A549 (cell line): ENCODE data around the gene BRSK2. TPM values are rescaled to one million over a fixed set of nuclear protein-coding genes. Genes with fewer than 3 reads are reported as not detected.
"Not testable (repeated sequence)": the region's sequence is repeated elsewhere in the genome, so short reads cannot be mapped to it uniquely, and the experiment has no call there.

Experiments used
- ATAC-seq, 2 experiments: fragments of 200-7000 bp in 1 of 2; fragments of >200 bp in 1 of 2; cut with Nextera tagmentation in 1 of 2; cut with Tn5 transposase in 1 of 2; 3 replicates each; pipeline versions ENCODE4 v1.8.0 to v1.9.1; 2018 to 2020; ENCODE audit warnings: mild to moderate bottlenecking in 1 of 2, moderate library complexity in 1 of 2
- CTCF ChIA-PET: fragments of 300-600 bp; sonication (Branson Sonifier 250); formaldehyde crosslinking; extraction: SDS; loops from one replicate; lab custom pipeline; 2021; ENCODE audit warnings: antibody characterized with exemption, inconsistent platforms; lab: Yijun Ruan, JAX
- POLR2A ChIA-PET: fragments of 350-600 bp; formaldehyde crosslinking; extraction: SDS; loops from one replicate; lab custom pipeline; 2021; ENCODE audit warnings: antibody characterized with exemption, inconsistent platforms; lab: Yijun Ruan, JAX
- DNase-seq, 2 experiments: peaks; one replicate each; pipeline versions ENCODE4 v3.0.0 to v3.0.0-alpha.2; 2011 to 2016; ENCODE audit warnings: low read depth in 1 of 2, low spot score in 1 of 2
- FAIRE-seq: peaks from 2 replicates; lab custom pipeline; 2011; peaks lifted over from hg19 to GRCh38; lab: Jason Lieb, UNC
- H3K27ac ChIP-seq, 2 experiments: fragments of >200 bp; sonication (Bioruptor Twin); formaldehyde crosslinking; 3 replicates each; pipeline ENCODE4 v1.5.1; 2016 to 2017
- H3K4me1 ChIP-seq: fragments of >200 bp; sonication (Bioruptor Twin); formaldehyde crosslinking; 3 replicates; pipeline ENCODE4 v1.6.1; 2016
- H3K4me2 ChIP-seq: fragments of >200 bp; sonication (Bioruptor Twin); formaldehyde crosslinking; 3 replicates; pipeline ENCODE4 v1.6.1; 2016
- H3K4me3 ChIP-seq: fragments of >200 bp; sonication (Bioruptor Twin); formaldehyde crosslinking; 3 replicates; pipeline ENCODE4 v1.5.1; 2016
- H3K9me3 ChIP-seq: fragments of >200 bp; sonication (Bioruptor Twin); formaldehyde crosslinking; 3 replicates; pipeline ENCODE4 v1.6.1; 2016
- BHLHE40 ChIP-seq: IDR thresholded peaks from 2 replicates; pipeline ENCODE4 v1.6.1; 2012; ENCODE audit warnings: low read depth, low read length, inconsistent platforms
- CBX2 ChIP-seq: fragments of 200-600 bp; sonication (generic); IDR thresholded peaks from 2 replicates; pipeline ENCODE4 v1.6.1; 2016; ENCODE audit warnings: low read depth, mild to moderate bottlenecking, borderline replicate concordance
- CHD4 ChIP-seq: fragments of 200-600 bp; sonication (generic); IDR thresholded peaks from 2 replicates; pipeline ENCODE4 v1.6.1; 2016; ENCODE audit warnings: antibody characterized with exemption, mild to moderate bottlenecking, borderline replicate concordance
- EHF ChIP-seq: fragments of 250-450 bp; sonication (Bioruptor Pico); IDR thresholded peaks from 2 replicates; pipeline ENCODE4 v1.5.0; 2020; ENCODE audit warnings: mild to moderate bottlenecking
- EP300 ChIP-seq, 2 experiments: fragments of >200 bp; sonication (Bioruptor Twin); formaldehyde crosslinking; IDR thresholded peaks; 2 replicates in 1 of 2; 3 replicates in 1 of 2; pipeline ENCODE4 v1.6.1; 2016 to 2017
- ESRRA ChIP-seq: fragments of 150-350 bp; IDR thresholded peaks from 2 replicates; pipeline ENCODE4 v1.6.1; 2014; ENCODE audit warnings: mild to moderate bottlenecking, low read length, borderline replicate concordance
- FOSL2 ChIP-seq, 2 experiments: fragments of 450-650 bp in 1 of 2; fragments of >200 bp in 1 of 2; sonication (Bioruptor Twin) in 1 of 2; formaldehyde crosslinking; IDR thresholded peaks; 2 replicates each; pipeline versions ENCODE4 v1.5.0 to v1.6.1; 2016 to 2020; ENCODE audit warnings: mild to moderate bottlenecking in 1 of 2, moderate library complexity in 1 of 2
- HDAC2 ChIP-seq: fragments of 200-600 bp; sonication (generic); IDR thresholded peaks from 2 replicates; pipeline ENCODE4 v1.6.1; 2016
- HEYL ChIP-seq: fragments of 250-450 bp; sonication (Bioruptor Pico); IDR thresholded peaks from 2 replicates; pipeline ENCODE4 v1.8.0; 2021; ENCODE audit warnings: mild to moderate bottlenecking, moderate library complexity
- HMGXB4 ChIP-seq: fragments of 250-450 bp; sonication (Bioruptor Pico); IDR thresholded peaks from 2 replicates; pipeline ENCODE4 v1.5.0; 2021; ENCODE audit warnings: mild to moderate bottlenecking, moderate library complexity, borderline replicate concordance
- HOXB13 ChIP-seq: fragments of 250-450 bp; sonication (Bioruptor Pico); IDR thresholded peaks from 2 replicates; pipeline ENCODE4 v1.5.0; 2020; ENCODE audit warnings: low read depth, mild to moderate bottlenecking, moderate library complexity
- HOXB5 ChIP-seq: fragments of 250-450 bp; sonication (Bioruptor Pico); IDR thresholded peaks from 2 replicates; pipeline ENCODE4 v1.5.0; 2020; ENCODE audit warnings: mild to moderate bottlenecking, moderate library complexity
- KDM5A ChIP-seq: fragments of 200-600 bp; sonication (generic); IDR thresholded peaks from 2 replicates; pipeline ENCODE4 v1.6.1; 2016; ENCODE audit warnings: antibody characterized with exemption, mild to moderate bottlenecking
- MAFK ChIP-seq: fragments of 450-650 bp; IDR thresholded peaks from 2 replicates; pipeline ENCODE4 v1.6.1; 2014; ENCODE audit not compliant: partially characterized antibody
- MAZ ChIP-seq: fragments of 150-350 bp; IDR thresholded peaks from 2 replicates; pipeline ENCODE4 v1.6.1; 2014; ENCODE audit warnings: antibody characterized with exemption, low read depth, low read length, borderline replicate concordance
- NFE2L2 ChIP-seq: fragments of 150-350 bp; conservative IDR thresholded peaks from 2 replicates; pipeline ENCODE4 v1.6.1; 2014; ENCODE audit warnings: low read length
- POLR2A ChIP-seq: IDR thresholded peaks from 2 replicates; pipeline ENCODE4 v1.6.1; 2012; ENCODE audit warnings: mild to moderate bottlenecking, low read length
- RARB ChIP-seq: fragments of 250-450 bp; sonication (Bioruptor Pico); IDR thresholded peaks from 2 replicates; pipeline ENCODE4 v1.8.0; 2021; ENCODE audit warnings: mild to moderate bottlenecking, moderate library complexity
- REST ChIP-seq: fragments of 200-600 bp; sonication (generic); IDR thresholded peaks from 2 replicates; pipeline ENCODE4 v1.6.1; 2016; ENCODE audit warnings: antibody characterized with exemption, mild to moderate bottlenecking, moderate library complexity
- RFX5 ChIP-seq: fragments of 450-650 bp; IDR thresholded peaks from 2 replicates; pipeline ENCODE4 v1.7.1; 2014; ENCODE audit warnings: antibody characterized with exemption, mild to moderate bottlenecking, moderate library complexity
- RNF2 ChIP-seq: fragments of 200-600 bp; sonication (generic); IDR thresholded peaks from 2 replicates; pipeline ENCODE4 v1.6.1; 2016; ENCODE audit warnings: low read depth, mild to moderate bottlenecking, antibody characterized with exemption, moderate library complexity, borderline replicate concordance
- SREBF2 ChIP-seq: fragments of 450-650 bp; IDR thresholded peaks from 2 replicates; pipeline ENCODE4 v1.6.1; 2014; ENCODE audit warnings: mild to moderate bottlenecking, moderate library complexity
- TFCP2L1 ChIP-seq: fragments of 250-450 bp; sonication (Bioruptor Pico); IDR thresholded peaks from 2 replicates; pipeline ENCODE4 v1.5.0; 2021; ENCODE audit warnings: mild to moderate bottlenecking
- ZSCAN20 ChIP-seq: fragments of 250-450 bp; sonication (Bioruptor Pico); IDR thresholded peaks from 2 replicates; pipeline ENCODE4 v1.8.0; 2022; ENCODE audit warnings: mild to moderate bottlenecking, moderate library complexity
- WGBS: methylation state at CpG from one replicate; pipeline ENCODE4 v1.1.6; 2017; ENCODE audit errors: missing lambda C conversion rate; 5-methylcytosine and 5-hydroxymethylcytosine counted together
- polyA plus RNA-seq, 4 experiments: library from polyadenylated mRNA; depleted of rRNA in 3 of 4; stranded (reverse); fragments of >200 nt; fragmentation: RNase III in 1 of 4; extraction: RNeasy Plus Mini Kit Qiagen cat#74134 plus additional on column Dnase treatment in 1 of 4; gene quantifications; 2 replicates in 3 of 4; 3 replicates in 1 of 4; pipeline ENCODE4 v1.2.3, GENCODE V29; 2011 to 2017

BRSK2 gene
- polyA plus RNA-seq, 2 of the 4 experiments (the other 2 are of a cell fraction): 3.8 to 10.1 TPM

- ChIA-PET CTCF (no interaction called here), POLR2A (no interaction called here)
- Histone ChIP-seq H3K27ac (no peak overlapping the region), H3K4me2 (no peak overlapping the region), H3K9me3 (no peaks in the 10 kb centered on the region; the same call in 2 of the 3 replicates), H3K4me3 (no peak overlapping the region), H3K4me1 (no peaks in the 10 kb centered on the region)
- DNase-seq (no peak), FAIRE-seq (no peak), ATAC-seq (no peak; a peak in 1 of 6 replicates)
- WGBS: 87% methylated on average over 6 of the region's 16 CpGs
- no peak for TF ChIP-seq CHD4
- TF ChIP-seq RFX5: no peak
- no peak for TF ChIP-seq HDAC2
- TF ChIP-seq RARB (CRISPR knock-in tag): no peak
- no peak for TF ChIP-seq EP300 (IDR thresholded peaks at IDR 0.05)
- no peak for TF ChIP-seq EHF (CRISPR knock-in tag)
- no peak for TF ChIP-seq HOXB13 (CRISPR knock-in tag)
- no peak for TF ChIP-seq RNF2
- no peak for TF ChIP-seq HEYL (CRISPR knock-in tag)
- TF ChIP-seq REST: no peak
- TF ChIP-seq CBX2: no peak
- no peak for TF ChIP-seq BHLHE40
- no peak for TF ChIP-seq TFCP2L1 (CRISPR knock-in tag)
- no peak for TF ChIP-seq SREBF2
- no peak for TF ChIP-seq POLR2A
Observed at GRCh38 chr11:1358286-1358685, 31.4 kb upstream of the BRSK2 start.

- H3K9me3 ChIP-seq, H3K27ac ChIP-seq, H3K4me2 ChIP-seq, ATAC-seq, H3K4me3 ChIP-seq, CTCF ChIA-PET, POLR2A ChIA-PET, FAIRE-seq, DNase-seq, H3K4me1 ChIP-seq: not testable (repeated sequence)
- WGBS: 81% methylated on average over 17 of the region's 17 CpGs
Observed at GRCh38 chr11:1358931-1359330, 30.8 kb upstream of the BRSK2 start.

GRCh38 chr11:1359556-1359955, 30.2 kb upstream of the BRSK2 start:
- ChIA-PET POLR2A (no interaction called here), CTCF (no interaction called here)
- H3K4me3 ChIP-seq: no peak overlapping the region
- FAIRE-seq (no peak), DNase-seq (no peak), ATAC-seq (no peak)
- H3K4me2 ChIP-seq: no peak overlapping the region
- WGBS: 77% methylated on average over 11 of the region's 16 CpGs
- no peaks in the 10 kb centered on the region for H3K4me1 ChIP-seq
- no peaks in the 10 kb centered on the region; the same call in 2 of the 3 replicates for H3K9me3 ChIP-seq
- no peak overlapping the region for H3K27ac ChIP-seq
- TF ChIP-seq NFE2L2 (no peak), HMGXB4 (CRISPR knock-in tag) (no peak), KDM5A (no peak), HOXB5 (CRISPR knock-in tag) (no peak), TFCP2L1 (CRISPR knock-in tag) (no peak), SREBF2 (no peak), MAFK (no peak), MAZ (no peak), REST (no peak), ESRRA (no peak), HDAC2 (no peak), ZSCAN20 (CRISPR knock-in tag) (no peak), FOSL2 (IDR thresholded peaks at IDR 0.05) (no peak), FOSL2 (CRISPR knock-in tag; IDR thresholded peaks at IDR 0.05) (no peak), BHLHE40 (no peak)
